HG03097 (cell line): ENCODE measurements around the gene EFNA2.

Experiments
- ATAC-seq: cut with Tn5 transposase; IDR thresholded peaks from one replicate; pipeline ENCODE4 v1.9.1; 2021; ENCODE audit not compliant: unreplicated experiment, low FRiP score

The EFNA2 gene

DNA sequence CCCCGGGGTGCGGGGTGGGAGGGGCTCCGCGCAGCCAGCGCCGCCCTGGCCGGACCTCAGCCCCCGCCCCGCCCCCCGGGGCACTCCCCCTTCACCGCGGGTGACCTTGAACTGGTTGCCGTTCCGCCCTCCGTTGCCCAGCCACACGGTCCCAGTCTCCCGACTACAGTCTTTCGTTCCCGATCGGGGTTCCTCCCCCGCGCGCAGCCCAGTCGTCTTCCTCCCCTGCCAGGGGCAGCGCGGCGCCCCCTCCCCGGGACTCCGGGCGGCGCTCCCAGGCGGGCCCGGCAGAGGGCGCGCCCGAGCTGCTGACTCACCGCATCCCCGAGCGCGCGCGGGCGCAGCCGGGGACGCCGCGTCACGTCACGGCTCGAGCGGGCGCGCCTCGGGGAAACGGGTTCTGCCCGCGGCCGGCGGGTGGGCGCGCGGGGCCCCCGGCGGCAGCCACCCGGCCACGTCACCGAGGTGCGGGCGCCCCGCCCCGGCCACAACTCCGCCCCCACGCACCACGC lies 36.8 kb upstream of the EFNA2 start:
- ATAC-seq: peak; percentile 26

DNA sequence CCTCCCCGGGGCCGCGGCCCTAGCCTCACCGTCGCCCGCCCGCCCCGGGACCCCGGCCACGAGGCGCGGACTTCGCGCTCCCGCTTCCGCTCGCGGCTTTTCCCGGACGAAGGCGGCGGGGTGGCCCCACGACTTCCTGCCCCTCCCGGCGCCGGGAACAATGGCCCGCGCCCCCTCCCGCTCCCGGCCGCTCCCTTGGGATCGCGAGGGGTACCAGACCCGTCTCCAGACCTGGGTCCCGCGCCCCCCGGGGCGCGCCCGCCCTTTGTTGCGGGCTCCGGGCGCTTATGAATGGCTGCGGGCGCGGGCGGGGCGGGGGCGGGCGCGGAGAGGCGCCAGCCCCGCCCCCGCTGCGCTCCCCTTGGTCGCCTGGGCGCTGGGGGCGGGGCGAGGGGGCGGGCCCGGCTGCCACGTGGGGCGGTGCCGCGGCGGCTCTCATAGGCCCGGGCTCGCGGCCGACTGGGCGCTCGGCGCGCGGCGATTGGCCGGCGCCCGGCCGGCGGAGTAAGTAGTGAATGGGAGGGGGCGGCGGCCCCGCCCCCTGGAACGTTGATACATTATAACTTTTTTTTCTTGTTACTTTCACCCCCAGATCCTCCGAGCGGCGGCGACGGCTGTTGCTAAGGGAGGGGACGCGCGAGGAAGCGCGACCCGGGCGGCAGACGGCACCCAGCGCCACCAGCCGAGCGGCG lies 36.2 kb upstream of the EFNA2 start:
- ATAC-seq: peak; percentile 39

DNA sequence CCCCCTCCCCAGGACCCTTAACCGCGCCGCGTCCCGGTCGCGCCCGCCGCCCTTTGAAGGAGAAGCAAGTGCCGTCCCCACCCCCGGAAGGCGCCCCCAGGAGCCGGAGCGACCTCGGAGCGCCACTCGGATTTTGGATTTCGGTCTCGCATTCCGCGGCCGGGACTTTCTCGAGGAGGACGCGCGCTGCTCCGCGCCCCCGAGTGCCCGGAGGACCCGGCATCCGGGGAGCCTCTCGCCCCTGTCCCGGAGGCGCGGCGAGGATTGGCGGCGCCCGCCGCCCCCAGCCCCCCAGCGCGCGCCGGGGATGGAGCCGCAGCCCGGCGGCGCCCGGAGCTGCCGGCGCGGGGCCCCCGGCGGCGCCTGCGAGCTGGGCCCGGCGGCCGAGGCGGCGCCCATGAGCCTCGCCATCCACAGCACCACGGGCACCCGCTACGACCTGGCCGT lies 35.7 kb upstream of the EFNA2 start:
- ATAC-seq: no peak

GRCh38 chr19:1250437-1251260 lies 35.0 kb upstream of the EFNA2 start:
- no peak for ATAC-seq

DNA sequence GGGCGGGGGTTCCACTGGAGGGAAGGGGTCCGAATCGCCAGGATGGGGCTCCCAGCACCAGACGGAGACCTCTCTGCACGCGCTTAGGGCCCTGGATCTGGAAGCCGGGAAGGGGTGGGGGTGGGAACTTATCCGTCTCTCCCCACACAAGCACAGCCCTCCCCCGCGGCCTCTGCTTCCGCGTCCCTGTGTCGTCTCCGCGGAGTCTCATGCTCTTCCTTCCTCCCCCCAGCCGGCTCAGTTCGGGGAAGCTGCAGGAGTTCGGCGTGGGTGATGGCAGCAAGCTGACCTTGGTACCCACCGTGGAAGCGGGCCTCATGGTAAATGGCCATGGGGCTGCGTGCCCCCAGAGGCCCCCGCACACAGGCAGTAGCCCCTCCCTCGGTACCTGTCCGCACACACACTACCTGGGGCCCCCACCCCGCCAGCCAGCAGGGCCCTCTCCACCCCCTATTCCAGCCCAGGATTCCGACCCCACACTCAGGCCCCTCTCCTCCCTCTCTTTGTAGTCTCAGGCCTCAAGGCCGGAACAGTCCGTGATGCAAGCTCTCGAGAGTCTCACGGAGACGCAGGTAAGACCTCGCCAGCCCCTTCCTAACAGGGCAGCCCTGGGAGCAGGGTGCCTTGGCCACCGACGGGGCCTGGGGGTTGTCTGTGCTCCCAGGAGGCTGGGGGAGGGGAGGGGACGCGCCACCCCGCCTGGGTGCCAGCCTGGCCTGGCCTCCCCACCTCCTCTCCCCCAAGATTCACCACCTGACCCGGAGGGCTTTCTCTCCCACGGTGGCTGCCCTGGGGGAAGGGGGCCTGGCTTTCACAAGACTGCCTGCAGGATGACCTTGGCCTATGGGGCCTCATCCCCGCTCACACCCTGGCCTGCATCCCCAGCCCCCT lies 34.1 kb upstream of the EFNA2 start:
- no peak for ATAC-seq

DNA sequence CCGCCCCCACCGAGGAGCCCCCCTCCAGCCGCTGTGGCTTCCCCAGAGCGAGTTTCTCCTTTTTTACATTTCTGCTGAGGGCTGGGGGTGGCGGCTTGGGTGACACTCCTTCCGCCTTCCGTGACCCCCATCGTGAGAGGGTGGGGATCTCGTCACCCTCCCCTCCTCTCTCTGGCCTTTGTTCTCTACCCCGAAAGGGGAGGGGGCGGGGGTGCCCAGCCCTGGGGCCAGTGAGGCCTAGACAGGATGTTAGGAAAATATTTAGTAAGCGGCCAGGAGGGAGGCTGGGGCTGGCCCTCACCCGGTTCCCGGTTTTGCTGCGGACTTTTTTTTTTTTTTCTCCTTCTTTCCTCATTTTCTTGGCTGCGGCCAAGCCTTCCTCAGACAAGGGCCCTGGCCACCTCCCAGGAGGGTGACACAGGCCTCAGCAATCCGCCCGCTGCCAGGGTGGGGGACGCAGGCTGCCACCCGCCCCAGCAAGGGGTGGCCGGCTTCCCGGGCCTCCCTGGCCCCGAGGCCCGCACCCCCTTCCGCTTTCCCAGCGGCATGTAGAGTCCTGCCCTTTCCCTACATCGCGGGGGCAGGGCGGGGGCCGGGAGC lies 33.4 kb upstream of the EFNA2 start:
- no peak for ATAC-seq

- ATAC-seq: no peak
Measured at GRCh38 chr19:1252821-1253513, 32.7 kb upstream of the EFNA2 start.

DNA sequence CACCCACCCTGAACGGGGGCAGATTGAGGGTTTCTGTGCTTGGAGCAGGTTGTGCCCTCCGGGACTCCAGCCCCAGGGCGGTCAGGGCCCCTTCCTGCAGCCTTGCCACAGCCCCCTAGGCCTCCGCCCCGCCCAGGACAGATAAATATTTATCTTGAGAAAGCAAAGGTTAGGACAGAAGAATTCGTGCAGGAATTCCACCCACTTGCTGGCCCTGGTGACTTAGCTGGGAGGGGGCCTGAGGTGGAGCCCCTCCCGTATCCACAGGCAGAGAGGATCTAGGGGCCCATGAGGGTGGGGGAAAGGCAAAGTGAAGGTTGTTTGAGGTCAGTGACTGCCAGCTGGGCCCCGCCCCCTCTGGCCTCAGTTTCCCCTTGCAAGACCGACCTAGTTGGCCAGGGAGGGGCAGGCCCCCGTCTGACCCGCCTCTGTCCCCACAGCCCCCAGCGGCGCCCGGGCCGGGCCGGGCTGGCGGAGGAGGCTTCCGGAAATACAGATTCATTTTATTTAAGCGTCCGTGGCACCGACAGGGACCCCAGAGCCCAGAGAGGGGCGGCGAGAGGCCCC lies 32.1 kb upstream of the EFNA2 start:
- ATAC-seq: no peak

DNA sequence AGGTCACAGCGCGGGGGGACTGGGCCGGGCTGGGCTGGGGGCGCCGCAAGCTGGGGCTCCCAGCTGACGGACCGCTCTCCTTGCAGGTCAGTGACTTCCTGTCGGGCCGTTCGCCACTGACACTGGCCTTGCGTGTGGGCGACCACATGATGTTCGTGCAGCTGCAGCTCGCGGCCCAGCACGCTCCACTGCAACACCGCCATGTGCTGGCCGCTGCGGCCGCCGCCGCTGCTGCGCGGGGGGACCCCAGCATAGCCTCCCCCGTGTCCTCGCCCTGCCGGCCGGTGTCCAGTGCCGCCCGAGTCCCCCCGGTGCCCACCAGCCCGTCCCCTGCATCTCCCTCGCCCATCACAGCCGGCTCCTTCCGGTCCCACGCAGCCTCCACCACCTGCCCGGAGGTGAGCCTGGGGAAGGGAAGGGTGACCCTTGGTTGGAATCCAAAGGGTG lies 31.6 kb upstream of the EFNA2 start:
- no peak for ATAC-seq

DNA sequence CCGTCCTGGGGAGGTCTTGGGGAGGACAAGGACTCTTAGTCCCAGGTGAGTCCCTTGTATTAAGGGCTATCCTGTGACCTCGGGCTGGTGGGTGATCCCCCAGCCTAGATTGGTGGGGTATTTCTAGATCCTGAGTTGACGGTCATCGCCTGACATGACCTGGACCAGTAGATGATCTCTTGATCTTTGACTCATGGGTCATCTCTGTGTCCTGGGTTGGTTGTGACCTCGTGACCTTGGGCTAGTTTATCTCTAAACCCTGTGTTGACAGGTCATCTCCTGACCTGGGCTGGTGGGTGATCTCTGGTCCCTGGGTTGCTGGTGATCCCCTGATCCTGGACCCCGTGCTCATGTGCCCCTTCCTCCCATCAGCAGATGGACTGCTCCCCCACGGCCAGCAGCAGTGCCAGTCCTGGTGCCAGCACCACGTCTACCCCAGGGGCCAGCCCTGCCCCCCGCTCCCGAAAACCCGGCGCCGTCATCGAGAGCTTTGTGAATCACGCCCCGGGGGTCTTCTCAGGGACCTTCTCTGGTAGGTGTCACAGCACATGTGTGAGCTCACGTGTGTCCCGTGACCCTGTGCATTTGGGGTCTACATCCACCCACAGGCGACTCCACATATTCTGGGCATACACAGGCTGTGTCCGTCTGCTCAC lies 31.0 kb upstream of the EFNA2 start:
- no peak for ATAC-seq

- no peak for ATAC-seq
Measured at GRCh38 chr19:1255186-1256161, 30.2 kb upstream of the EFNA2 start.

- ATAC-seq: no peak
Measured at GRCh38 chr19:1256646-1257474, 28.8 kb upstream of the EFNA2 start.

GRCh38 chr19:1257475-1258162 lies 28.1 kb upstream of the EFNA2 start:
- ATAC-seq: no peak

DNA sequence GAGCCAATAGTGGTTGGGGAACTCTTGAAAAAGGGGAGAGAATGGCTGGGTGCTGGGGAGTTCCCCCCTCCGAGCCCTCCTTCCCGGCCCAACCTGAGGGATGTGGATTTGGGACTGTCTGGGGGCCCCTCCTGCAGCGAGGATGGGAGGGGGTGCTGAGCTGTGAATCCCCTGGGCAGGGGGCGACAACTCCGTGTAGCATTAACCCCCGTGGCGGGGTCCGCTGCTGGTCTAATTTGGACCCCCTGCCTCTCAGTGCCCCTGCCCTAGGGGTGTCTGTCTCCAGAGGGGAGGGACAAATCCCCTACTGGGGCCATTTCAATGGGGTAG lies 27.5 kb upstream of the EFNA2 start:
- ATAC-seq: no peak

GRCh38 chr19:1258707-1259205 lies 26.9 kb upstream of the EFNA2 start:
- ATAC-seq: no peak

GRCh38 chr19:1259206-1259875 lies 26.3 kb upstream of the EFNA2 start:
- peak; percentile 34 for ATAC-seq
